HEK293 (cell line): ENCODE data around the gene IRF6.
A peak's percentile ranks its signal among the peaks of the same experiment; 100 is the strongest.

Experiments
- EGR2 ChIP-seq: fragments of 450-650 bp; formaldehyde crosslinking; IDR thresholded peaks from 2 replicates; pipeline ENCODE4 v1.5.1; 2016; ENCODE audit warnings: low read depth, missing biosample characterization, missing genetic modification characterization
- GLI2 ChIP-seq: fragments of 450-650 bp; formaldehyde crosslinking; IDR thresholded peaks from 2 replicates; pipeline ENCODE4; 2017; ENCODE audit warnings: missing biosample characterization, missing genetic modification characterization, low read depth, borderline replicate concordance
- HOXA7 ChIP-seq: sonication (generic); formaldehyde crosslinking; IDR thresholded peaks from 2 replicates; pipeline ENCODE4 v1.8.1; 2022; ENCODE audit warnings: missing genetic modification reagents, borderline replicate concordance
- KLF1 ChIP-seq: fragments of 450-650 bp; formaldehyde crosslinking; IDR thresholded peaks from 2 replicates; pipeline ENCODE4 v1.5.1; 2016; ENCODE audit warnings: missing biosample characterization, missing genetic modification characterization
- MEIS1 ChIP-seq: sonication (generic); formaldehyde crosslinking; IDR thresholded peaks from 2 replicates; pipeline ENCODE4 v1.8.1; 2022; ENCODE audit warnings: missing genetic modification reagents, mild to moderate bottlenecking, borderline replicate concordance
- MYNN ChIP-seq: fragments of 450-650 bp; formaldehyde crosslinking; IDR thresholded peaks from 2 replicates; pipeline ENCODE4 v1.5.1; 2016; ENCODE audit warnings: missing biosample characterization, missing genetic modification characterization, borderline replicate concordance
- SCRT2 ChIP-seq: fragments of 450-650 bp; formaldehyde crosslinking; IDR thresholded peaks from 2 replicates; pipeline ENCODE4 v1.5.1; 2016; ENCODE audit warnings: missing biosample characterization, missing genetic modification characterization
- YY2 ChIP-seq: fragments of 450-650 bp; formaldehyde crosslinking; IDR thresholded peaks from 2 replicates; pipeline ENCODE4 v1.5.1; 2016; ENCODE audit warnings: missing biosample characterization, missing genetic modification characterization
- ZBTB17 ChIP-seq: fragments of 450-650 bp; formaldehyde crosslinking; IDR thresholded peaks from 2 replicates; pipeline ENCODE4 v1.5.1; 2016; ENCODE audit warnings: missing biosample characterization, missing genetic modification characterization
- ZNF10 ChIP-seq: fragments of 450-650 bp; formaldehyde crosslinking; IDR thresholded peaks from 2 replicates; pipeline ENCODE4 v1.5.1; 2017; ENCODE audit warnings: missing biosample characterization, missing genetic modification characterization
- ZNF138 ChIP-seq: fragments of 450-650 bp; formaldehyde crosslinking; IDR thresholded peaks from 2 replicates; pipeline ENCODE4 v1.5.1; 2016; ENCODE audit warnings: missing biosample characterization, missing genetic modification characterization, borderline replicate concordance
- ZNF211 ChIP-seq: fragments of 450-650 bp; formaldehyde crosslinking; IDR thresholded peaks from 2 replicates; pipeline ENCODE4 v1.5.1; 2016; ENCODE audit warnings: low read depth, missing biosample characterization, missing genetic modification characterization
- ZNF221 ChIP-seq: fragments of 450-650 bp; formaldehyde crosslinking; IDR thresholded peaks from 2 replicates; pipeline ENCODE4 v1.5.1; 2017; ENCODE audit warnings: missing biosample characterization, missing genetic modification characterization, borderline replicate concordance
- ZNF274 ChIP-seq, 2 experiments: fragments of 200-500 bp in 1 of 2; fragments of 450-650 bp in 1 of 2; sonication (Bioruptor generic) in 1 of 2; formaldehyde crosslinking in 1 of 2; IDR thresholded peaks; 2 replicates each; pipeline versions ENCODE4 v1.5.1 to v1.6.1; 2014 to 2016; ENCODE audit warnings: borderline replicate concordance in 1 of 2, inconsistent platforms in 1 of 2, low read length in 1 of 2, missing biosample characterization in 1 of 2, missing genetic modification characterization in 1 of 2
- ZNF302 ChIP-seq: fragments of 450-650 bp; formaldehyde crosslinking; IDR thresholded peaks from 2 replicates; pipeline ENCODE4 v1.5.1; 2016; ENCODE audit warnings: missing biosample characterization, missing genetic modification characterization, low read depth
- ZNF324 ChIP-seq: fragments of 450-650 bp; formaldehyde crosslinking; IDR thresholded peaks from 2 replicates; pipeline ENCODE4 v1.5.1; 2016; ENCODE audit warnings: missing biosample characterization, missing genetic modification characterization
- ZNF335 ChIP-seq: fragments of 450-650 bp; formaldehyde crosslinking; conservative IDR thresholded peaks from 2 replicates; pipeline ENCODE4 v1.5.1; 2016; ENCODE audit warnings: missing biosample characterization, missing genetic modification characterization
- ZNF354C ChIP-seq: fragments of 450-650 bp; formaldehyde crosslinking; IDR thresholded peaks from 2 replicates; pipeline ENCODE4 v1.5.1; 2016; ENCODE audit warnings: missing biosample characterization, missing genetic modification characterization, low read depth, borderline replicate concordance
- ZNF366 ChIP-seq: fragments of 450-650 bp; formaldehyde crosslinking; conservative IDR thresholded peaks from 2 replicates; pipeline ENCODE4 v1.5.1; 2016; ENCODE audit warnings: missing biosample characterization, missing genetic modification characterization
- ZNF514 ChIP-seq: fragments of 450-650 bp; formaldehyde crosslinking; IDR thresholded peaks from 2 replicates; pipeline ENCODE4 v1.5.1; 2016; ENCODE audit warnings: missing biosample characterization, missing genetic modification characterization
- ZNF548 ChIP-seq: fragments of 450-650 bp; formaldehyde crosslinking; IDR thresholded peaks from 2 replicates; pipeline ENCODE4 v1.5.1; 2016; ENCODE audit warnings: missing biosample characterization, missing genetic modification characterization
- ZNF639 ChIP-seq: fragments of 450-650 bp; formaldehyde crosslinking; IDR thresholded peaks from 2 replicates; pipeline ENCODE4 v1.5.1; 2016; ENCODE audit warnings: missing biosample characterization, missing genetic modification characterization
- ZNF664 ChIP-seq: fragments of 450-650 bp; formaldehyde crosslinking; IDR thresholded peaks from 2 replicates; pipeline ENCODE4 v1.5.1; 2016; ENCODE audit warnings: missing biosample characterization, missing genetic modification characterization
- TF ChIP-seq, protein P1 (sequence below): fragments of 450-650 bp; formaldehyde crosslinking; IDR thresholded peaks from 2 replicates; pipeline ENCODE4 v1.5.1; 2016; ENCODE audit warnings: missing biosample characterization, missing genetic modification characterization
- TF ChIP-seq, protein P2 (sequence below): fragments of 450-650 bp; formaldehyde crosslinking; IDR thresholded peaks from 2 replicates; pipeline ENCODE4 v1.5.1; 2016; ENCODE audit warnings: missing biosample characterization, missing genetic modification characterization
- TF ChIP-seq, protein P3 (sequence below): fragments of 450-650 bp; formaldehyde crosslinking; IDR thresholded peaks from 2 replicates; pipeline ENCODE4 v1.5.1; 2017; ENCODE audit warnings: missing biosample characterization, missing genetic modification characterization
- TF ChIP-seq, protein P4 (sequence below): fragments of 450-650 bp; formaldehyde crosslinking; conservative IDR thresholded peaks from 2 replicates; pipeline ENCODE4 v1.5.1; 2016; ENCODE audit warnings: low read depth, missing biosample characterization, missing genetic modification characterization
- TF ChIP-seq, protein P5 (sequence below): sonication (generic); formaldehyde crosslinking; IDR thresholded peaks from 2 replicates; pipeline ENCODE4 v1.8.1; 2022; ENCODE audit warnings: mild to moderate bottlenecking, moderate library complexity, missing genetic modification reagents

The IRF6 gene

DNA sequence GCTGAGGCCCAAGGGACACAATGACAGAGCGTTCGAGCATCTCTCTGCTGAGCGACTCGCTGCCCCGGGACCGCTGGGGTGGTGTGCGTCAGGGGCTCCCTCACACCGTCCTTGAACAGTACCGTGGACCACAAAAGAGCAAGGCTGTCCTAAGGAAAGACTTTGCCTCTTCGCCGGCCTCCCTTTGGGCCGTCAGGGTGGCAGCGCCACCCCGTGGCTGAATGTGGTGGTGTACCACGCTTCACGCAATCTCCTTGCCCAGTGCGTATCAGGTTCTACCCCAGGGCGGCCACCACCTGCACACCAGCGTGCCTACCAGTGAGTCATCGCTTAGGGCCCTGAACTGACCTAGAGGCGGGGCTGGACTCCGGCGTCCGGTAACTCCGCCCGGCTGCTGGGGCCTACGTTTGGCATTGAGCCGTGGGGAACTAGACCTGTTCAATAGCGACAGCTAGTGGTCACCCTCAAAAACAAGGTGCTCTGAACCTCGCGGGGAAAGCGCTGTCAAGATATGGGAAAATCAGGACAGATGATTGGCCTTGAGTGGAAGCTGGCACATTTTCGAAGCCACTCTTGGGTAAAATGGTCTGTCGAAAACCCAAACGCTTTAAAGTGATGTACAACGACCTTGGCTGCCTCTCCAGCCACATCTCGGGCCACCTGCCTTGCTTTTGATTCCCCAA lies 58.2 kb downstream of the IRF6 start (continued):
- peak; percentile 32; the same call in 1 of the 2 replicates for TF ChIP-seq ZNF639 (tag by site-specific recombination)
- TF ChIP-seq, protein P1, sequence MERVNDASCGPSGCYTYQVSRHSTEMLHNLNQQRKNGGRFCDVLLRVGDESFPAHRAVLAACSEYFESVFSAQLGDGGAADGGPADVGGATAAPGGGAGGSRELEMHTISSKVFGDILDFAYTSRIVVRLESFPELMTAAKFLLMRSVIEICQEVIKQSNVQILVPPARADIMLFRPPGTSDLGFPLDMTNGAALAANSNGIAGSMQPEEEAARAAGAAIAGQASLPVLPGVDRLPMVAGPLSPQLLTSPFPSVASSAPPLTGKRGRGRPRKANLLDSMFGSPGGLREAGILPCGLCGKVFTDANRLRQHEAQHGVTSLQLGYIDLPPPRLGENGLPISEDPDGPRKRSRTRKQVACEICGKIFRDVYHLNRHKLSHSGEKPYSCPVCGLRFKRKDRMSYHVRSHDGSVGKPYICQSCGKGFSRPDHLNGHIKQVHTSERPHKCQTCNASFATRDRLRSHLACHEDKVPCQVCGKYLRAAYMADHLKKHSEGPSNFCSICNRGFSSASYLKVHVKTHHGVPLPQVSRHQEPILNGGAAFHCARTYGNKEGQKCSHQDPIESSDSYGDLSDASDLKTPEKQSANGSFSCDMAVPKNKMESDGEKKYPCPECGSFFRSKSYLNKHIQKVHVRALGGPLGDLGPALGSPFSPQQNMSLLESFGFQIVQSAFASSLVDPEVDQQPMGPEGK, result peak; percentile 75
- TF ChIP-seq ZNF274 (IDR thresholded peaks at IDR 0.05; ENCODE audit: low read length), result no peak
- no peak for TF ChIP-seq ZNF274 (tag by site-specific recombination; IDR thresholded peaks at IDR 0.05; ENCODE audit: borderline replicate concordance)
- TF ChIP-seq ZNF335 (tag by site-specific recombination), result peak; percentile 55
- 0 out of 2 replicates have a peak, but pooled peaks have one; percentile 45 for TF ChIP-seq ZNF324 (tag by site-specific recombination)
- TF ChIP-seq, protein P2, sequence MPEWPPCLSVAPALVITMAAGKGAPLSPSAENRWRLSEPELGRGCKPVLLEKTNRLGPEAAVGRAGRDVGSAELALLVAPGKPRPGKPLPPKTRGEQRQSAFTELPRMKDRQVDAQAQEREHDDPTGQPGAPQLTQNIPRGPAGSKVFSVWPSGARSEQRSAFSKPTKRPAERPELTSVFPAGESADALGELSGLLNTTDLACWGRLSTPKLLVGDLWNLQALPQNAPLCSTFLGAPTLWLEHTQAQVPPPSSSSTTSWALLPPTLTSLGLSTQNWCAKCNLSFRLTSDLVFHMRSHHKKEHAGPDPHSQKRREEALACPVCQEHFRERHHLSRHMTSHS (tag by site-specific recombination), result no peak
- TF ChIP-seq ZNF10, result no peak
- TF ChIP-seq ZNF211 (tag by site-specific recombination), result no peak
- TF ChIP-seq, protein P3, sequence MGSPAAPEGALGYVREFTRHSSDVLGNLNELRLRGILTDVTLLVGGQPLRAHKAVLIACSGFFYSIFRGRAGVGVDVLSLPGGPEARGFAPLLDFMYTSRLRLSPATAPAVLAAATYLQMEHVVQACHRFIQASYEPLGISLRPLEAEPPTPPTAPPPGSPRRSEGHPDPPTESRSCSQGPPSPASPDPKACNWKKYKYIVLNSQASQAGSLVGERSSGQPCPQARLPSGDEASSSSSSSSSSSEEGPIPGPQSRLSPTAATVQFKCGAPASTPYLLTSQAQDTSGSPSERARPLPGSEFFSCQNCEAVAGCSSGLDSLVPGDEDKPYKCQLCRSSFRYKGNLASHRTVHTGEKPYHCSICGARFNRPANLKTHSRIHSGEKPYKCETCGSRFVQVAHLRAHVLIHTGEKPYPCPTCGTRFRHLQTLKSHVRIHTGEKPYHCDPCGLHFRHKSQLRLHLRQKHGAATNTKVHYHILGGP (tag by site-specific recombination), result no peak
- TF ChIP-seq MEIS1 (CRISPR knock-in tag), result no peak
- no peak for TF ChIP-seq MYNN (tag by site-specific recombination)
- TF ChIP-seq GLI2 (tag by site-specific recombination), result no peak
- TF ChIP-seq ZNF664 (tag by site-specific recombination), result no peak
- TF ChIP-seq ZBTB17 (tag by site-specific recombination), result peak; percentile 72
- TF ChIP-seq ZNF514 (tag by site-specific recombination), result no peak
- no peak for TF ChIP-seq ZNF138
- TF ChIP-seq, protein P4, sequence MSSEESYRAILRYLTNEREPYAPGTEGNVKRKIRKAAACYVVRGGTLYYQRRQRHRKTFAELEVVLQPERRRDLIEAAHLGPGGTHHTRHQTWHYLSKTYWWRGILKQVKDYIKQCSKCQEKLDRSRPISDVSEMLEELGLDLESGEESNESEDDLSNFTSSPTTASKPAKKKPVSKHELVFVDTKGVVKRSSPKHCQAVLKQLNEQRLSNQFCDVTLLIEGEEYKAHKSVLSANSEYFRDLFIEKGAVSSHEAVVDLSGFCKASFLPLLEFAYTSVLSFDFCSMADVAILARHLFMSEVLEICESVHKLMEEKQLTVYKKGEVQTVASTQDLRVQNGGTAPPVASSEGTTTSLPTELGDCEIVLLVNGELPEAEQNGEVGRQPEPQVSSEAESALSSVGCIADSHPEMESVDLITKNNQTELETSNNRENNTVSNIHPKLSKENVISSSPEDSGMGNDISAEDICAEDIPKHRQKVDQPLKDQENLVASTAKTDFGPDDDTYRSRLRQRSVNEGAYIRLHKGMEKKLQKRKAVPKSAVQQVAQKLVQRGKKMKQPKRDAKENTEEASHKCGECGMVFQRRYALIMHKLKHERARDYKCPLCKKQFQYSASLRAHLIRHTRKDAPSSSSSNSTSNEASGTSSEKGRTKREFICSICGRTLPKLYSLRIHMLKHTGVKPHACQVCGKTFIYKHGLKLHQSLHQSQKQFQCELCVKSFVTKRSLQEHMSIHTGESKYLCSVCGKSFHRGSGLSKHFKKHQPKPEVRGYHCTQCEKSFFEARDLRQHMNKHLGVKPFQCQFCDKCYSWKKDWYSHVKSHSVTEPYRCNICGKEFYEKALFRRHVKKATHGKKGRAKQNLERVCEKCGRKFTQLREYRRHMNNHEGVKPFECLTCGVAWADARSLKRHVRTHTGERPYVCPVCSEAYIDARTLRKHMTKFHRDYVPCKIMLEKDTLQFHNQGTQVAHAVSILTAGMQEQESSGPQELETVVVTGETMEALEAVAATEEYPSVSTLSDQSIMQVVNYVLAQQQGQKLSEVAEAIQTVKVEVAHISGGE (tag by site-specific recombination), result no peak
- no peak for TF ChIP-seq ZNF302 (tag by site-specific recombination)
- peak; percentile 70; the same call in 1 of the 2 replicates for TF ChIP-seq KLF1 (tag by site-specific recombination)
- TF ChIP-seq YY2, result no peak
- TF ChIP-seq ZNF221 (tag by site-specific recombination), result no peak
- TF ChIP-seq EGR2 (tag by site-specific recombination), result 0 out of 2 replicates have a peak, but pooled peaks have one; percentile 10
- TF ChIP-seq, protein P5, sequence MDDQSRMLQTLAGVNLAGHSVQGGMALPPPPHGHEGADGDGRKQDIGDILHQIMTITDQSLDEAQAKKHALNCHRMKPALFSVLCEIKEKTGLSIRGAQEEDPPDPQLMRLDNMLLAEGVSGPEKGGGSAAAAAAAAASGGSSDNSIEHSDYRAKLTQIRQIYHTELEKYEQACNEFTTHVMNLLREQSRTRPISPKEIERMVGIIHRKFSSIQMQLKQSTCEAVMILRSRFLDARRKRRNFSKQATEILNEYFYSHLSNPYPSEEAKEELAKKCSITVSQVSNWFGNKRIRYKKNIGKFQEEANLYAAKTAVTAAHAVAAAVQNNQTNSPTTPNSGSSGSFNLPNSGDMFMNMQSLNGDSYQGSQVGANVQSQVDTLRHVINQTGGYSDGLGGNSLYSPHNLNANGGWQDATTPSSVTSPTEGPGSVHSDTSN (CRISPR knock-in tag), result 0 out of 2 replicates have a peak, but pooled peaks have one; percentile 40
- TF ChIP-seq HOXA7 (CRISPR knock-in tag), result no peak
- TF ChIP-seq ZNF548 (tag by site-specific recombination), result no peak
- TF ChIP-seq SCRT2, result peak; percentile 62
- no peak for TF ChIP-seq ZNF354C (tag by site-specific recombination)
- TF ChIP-seq ZNF366 (tag by site-specific recombination), result no peak
